ENCODE data around the gene XYLT1.

The XYLT1 gene

DNA sequence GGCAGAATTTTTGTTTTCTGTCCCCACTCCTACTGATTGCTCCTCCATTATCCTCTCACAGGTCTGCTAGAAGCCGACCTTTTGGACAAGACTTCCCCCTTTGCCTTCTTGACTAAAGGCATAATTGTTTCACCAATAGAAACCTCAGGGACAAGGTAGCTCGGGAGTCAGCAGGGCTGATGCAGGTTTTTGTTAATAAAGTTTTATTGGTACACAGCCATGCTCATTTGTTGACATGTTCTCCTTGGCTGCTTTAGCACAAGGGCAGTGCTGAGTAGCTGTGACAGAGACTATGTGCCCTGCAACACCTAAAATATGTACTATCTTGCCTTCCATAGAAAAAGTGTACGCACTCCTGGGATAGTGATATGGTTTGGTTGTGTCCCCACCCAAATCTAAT, 271.6 kb downstream of the XYLT1 start:
- in situ Hi-C loops (cut with HindIII; ENCODE audit: low sequenced_read_pairs): no loop called here
- DNase-seq (ENCODE audit: low read depth, low spot score): no peak
- TF ChIP-seq, protein P1, sequence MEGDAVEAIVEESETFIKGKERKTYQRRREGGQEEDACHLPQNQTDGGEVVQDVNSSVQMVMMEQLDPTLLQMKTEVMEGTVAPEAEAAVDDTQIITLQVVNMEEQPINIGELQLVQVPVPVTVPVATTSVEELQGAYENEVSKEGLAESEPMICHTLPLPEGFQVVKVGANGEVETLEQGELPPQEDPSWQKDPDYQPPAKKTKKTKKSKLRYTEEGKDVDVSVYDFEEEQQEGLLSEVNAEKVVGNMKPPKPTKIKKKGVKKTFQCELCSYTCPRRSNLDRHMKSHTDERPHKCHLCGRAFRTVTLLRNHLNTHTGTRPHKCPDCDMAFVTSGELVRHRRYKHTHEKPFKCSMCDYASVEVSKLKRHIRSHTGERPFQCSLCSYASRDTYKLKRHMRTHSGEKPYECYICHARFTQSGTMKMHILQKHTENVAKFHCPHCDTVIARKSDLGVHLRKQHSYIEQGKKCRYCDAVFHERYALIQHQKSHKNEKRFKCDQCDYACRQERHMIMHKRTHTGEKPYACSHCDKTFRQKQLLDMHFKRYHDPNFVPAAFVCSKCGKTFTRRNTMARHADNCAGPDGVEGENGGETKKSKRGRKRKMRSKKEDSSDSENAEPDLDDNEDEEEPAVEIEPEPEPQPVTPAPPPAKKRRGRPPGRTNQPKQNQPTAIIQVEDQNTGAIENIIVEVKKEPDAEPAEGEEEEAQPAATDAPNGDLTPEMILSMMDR (IDR thresholded peaks at IDR 0.05; ENCODE audit: low read depth, low read length): no peak
- H3K4me3 ChIP-seq (ENCODE audit: low read depth, low read length): no peak overlapping the region

DNA sequence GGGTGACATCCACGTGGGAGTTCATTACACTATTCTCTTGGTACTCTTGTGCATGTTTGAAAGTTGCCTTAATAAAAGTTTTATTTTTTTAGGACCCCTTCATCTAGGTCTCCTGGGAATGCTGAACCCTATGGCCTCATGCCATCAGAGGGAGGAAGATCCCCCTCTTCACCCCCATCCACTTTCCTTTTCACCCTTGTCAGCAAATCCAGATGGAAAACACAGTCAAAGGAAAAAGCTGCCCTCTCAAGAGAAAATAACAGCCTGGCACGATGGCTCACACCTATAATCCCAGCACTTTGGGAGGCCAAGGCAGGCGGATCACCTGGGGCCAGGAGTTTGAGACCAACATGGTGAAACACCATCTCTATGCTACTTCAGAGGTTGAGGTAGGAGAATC, 274.2 kb downstream of the XYLT1 start:
- in situ Hi-C loops (cut with HindIII; ENCODE audit: low sequenced_read_pairs): no loop called here
- DNase-seq (ENCODE audit: low read depth, low spot score): no peak
- TF ChIP-seq, protein P1 (IDR thresholded peaks at IDR 0.05; ENCODE audit: low read depth, low read length): no peak
- no peak overlapping the region for H3K4me3 ChIP-seq (ENCODE audit: low read depth, low read length)

DNA sequence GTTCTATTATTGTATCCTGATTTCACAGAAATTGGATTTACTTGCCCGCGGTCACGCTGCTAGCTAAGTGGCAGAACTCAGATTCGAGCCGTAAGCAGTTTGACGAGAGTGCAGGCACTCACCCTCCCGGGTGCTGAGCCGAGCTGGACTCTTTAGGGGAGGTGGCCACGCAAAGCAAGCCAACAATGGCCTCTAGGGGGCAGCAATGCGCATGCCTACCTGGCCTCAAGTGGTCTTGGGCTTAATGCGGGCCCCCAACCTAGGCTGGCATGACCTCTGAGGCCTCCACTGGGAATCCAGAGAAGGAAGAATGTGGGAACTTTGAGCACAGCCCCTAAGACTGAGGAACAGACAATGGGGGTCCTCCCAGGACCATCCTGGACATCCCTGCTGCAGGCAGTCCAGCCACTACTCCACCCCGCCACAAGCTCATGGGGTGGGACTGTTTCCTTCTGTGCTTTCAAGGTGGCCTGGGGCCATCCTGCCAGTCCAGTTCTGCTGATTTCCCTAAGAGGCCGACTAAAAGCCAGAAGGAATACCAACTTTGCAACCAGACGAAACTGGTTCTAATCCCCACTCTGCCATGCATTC, 276.5 kb downstream of the XYLT1 start:
- TF ChIP-seq, protein P1 (IDR thresholded peaks at IDR 0.05; ENCODE audit: low read depth, low read length): peak; percentile 76

DNA sequence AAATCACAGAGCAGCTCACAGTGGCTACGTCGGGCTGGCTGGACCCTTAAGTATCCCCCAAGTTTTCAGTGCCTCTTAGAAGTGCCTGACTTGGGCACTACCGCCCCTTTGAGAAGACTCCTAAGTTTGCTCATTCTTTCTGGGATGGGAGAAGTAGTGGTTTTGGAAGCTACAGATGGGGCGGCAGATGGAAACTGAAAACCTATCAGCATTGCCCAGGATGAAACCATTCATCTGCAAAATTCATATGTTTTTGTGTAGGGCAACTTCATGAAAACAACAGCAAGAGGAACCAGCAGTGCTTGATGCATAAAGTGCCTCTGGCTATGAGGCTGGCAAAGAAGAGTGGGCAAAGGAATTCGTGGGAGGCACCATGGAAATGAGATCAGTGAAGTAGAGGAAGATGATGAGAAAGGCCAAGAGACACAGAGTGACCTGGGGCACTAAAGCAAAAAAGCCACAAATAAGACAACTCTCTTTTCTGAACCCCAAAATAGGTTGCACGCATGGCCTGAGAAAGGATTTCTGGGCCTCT, 277.1 kb downstream of the XYLT1 start:
- DNase-seq (ENCODE audit: low read depth, low spot score): no peak
- TF ChIP-seq, protein P1 (IDR thresholded peaks at IDR 0.05; ENCODE audit: low read depth, low read length): no peak
- H3K4me3 ChIP-seq (ENCODE audit: low read depth, low read length): no peak overlapping the region
- in situ Hi-C loops (cut with HindIII; ENCODE audit: low sequenced_read_pairs): no loop called here

More for the DNA sequence above, 276.5 kb downstream of the XYLT1 start:
- DNase-seq (ENCODE audit: low read depth, low spot score): peak; percentile 23
- in situ Hi-C loops (cut with HindIII; ENCODE audit: low sequenced_read_pairs): no loop called here
- no peak overlapping the region for H3K4me3 ChIP-seq (ENCODE audit: low read depth, low read length)

DNA sequence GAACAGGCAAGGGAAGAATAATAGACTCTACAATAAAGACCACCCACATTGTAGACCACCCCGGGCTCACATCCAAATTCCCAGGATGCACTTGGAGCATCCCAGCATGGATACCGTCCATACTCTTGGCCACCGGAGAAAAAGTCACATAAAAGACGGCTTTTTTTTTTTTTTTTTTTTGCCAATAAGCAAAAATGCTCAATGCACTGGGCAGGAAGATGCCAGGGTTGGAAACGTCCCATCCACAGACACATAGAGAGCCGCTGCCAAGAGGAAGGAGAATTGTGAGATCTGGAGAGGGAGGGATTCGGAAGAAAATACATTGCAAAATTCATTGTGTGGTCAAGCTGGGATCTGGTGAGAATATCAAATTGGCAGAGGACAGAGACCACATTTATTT, 286.7 kb downstream of the XYLT1 start:
- in situ Hi-C loops (cut with HindIII; ENCODE audit: low sequenced_read_pairs): no loop called here

DNA sequence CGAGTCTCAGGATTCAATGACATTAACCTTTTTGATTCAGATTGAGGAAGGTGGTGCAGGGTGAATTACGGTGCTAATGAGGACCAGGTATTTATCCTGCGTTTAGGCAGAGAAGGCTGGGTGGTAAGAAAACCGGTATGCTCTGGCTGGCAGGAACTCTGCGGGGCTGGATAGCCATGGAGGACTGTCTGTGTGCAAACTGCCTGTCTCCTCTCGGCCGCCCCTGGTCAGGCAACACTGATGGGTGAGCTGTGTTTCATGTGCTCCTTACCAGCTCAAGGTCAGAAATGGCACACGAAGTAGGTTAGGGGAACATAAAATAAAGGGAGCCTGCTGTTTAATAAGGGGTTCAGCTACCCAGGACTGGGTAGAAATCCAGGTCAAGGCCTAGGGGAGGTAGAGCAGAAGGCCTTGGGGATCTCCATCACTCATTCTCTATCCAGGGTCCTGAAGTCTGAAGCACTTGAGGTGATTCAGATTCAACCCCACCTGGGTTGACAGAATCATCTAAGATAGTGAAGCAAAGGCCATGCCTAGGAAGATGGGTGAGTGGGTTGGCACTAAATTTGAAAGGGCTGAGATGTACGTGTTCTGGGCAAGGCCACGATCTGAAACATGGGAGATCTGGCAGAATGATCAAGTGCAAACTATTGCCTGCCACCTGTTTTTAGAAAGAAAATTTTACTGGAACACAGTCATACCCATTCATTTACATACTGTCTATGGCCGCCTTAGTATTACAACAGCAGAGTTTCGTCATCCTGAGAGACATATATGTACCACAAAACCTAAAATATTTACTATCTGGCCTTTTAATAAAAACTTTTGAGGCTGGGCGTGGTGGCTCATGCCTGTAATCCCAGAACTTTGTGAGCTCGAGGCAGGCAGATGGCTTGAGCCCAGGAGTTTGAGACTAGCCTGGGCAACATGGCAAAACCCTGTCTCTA, 292.5 kb downstream of the XYLT1 start:
- DNase-seq (ENCODE audit: low read depth, low spot score): peak; percentile 14
- TF ChIP-seq, protein P1 (IDR thresholded peaks at IDR 0.05; ENCODE audit: low read depth, low read length): no peak
- in situ Hi-C loops (cut with HindIII; ENCODE audit: low sequenced_read_pairs): no loop called here
- H3K4me3 ChIP-seq (ENCODE audit: low read depth, low read length): no peak overlapping the region

More for the DNA sequence above, 286.7 kb downstream of the XYLT1 start:
- DNase-seq (ENCODE audit: low read depth, low spot score): no peak
- TF ChIP-seq, protein P1 (IDR thresholded peaks at IDR 0.05; ENCODE audit: low read depth, low read length): no peak
- H3K4me3 ChIP-seq (ENCODE audit: low read depth, low read length): no peak overlapping the region
